ENCODE data around the gene TSHZ1. TPM values are rescaled to one million over a fixed set of nuclear protein-coding genes. Genes with fewer than 3 reads are reported as not detected.

TSHZ1 gene
- total RNA-seq, 4 donors from 2014 or later, result 5.4 to 20.2 (median 13.7) TPM

DNA sequence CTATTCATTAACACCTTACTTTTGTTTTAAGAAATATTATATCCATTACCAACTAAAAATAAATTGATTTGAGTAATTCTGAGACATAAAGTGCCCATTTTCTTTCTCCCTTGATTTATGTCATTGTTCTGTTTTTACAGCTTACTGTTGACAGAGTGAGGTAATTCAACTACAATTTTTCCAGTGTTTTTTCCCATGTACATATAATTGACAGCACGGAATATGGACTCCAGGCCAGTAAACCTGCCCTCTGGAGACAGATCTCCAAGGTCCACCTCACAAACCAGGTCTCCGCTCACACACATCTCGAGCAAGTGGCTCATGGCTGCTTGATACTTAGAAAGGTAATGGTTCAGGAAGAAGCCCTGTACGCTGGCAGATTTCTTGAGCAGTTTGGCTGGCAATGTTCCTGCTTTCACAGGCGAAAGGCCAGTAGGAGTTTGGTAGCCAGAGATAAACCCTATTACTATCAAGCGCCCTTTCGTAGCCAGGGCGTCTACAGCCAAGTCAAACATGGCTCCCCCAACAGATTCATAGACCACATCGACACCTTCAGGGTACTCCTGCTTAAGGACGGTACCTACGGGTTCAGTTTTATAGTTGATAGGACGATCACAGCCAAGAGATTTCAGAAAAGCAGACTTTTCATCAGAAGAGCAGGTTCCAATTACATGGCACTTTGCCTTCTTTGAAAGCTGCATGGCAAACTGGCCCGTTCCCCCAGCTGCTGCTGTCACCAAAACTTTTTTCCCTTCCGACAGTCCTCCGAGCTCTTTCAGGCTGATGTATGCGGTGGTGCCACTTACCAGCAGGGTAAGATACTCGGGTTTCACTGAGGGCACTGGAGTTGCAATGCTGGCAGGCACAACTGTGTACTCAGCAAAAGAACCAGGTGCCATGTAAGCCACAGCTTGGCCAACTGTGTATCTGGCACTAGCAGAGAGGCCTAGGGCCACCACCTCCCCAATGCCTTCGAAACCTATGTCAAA is 9.0 kb upstream of the TSHZ1 start:
- Histone ChIP-seq H3K9me3 (no peaks in the 10 kb centered on the region), H3K4me1 (peaks cover 14 to 80% (median 15%) of the 10 kb centered on the region in 3 donors), H3K4me3 (no peak overlapping the region), H3K27me3 (no peaks in the 10 kb centered on the region), H3K27ac (peak overlapping the region in 3 of 4 donors; percentile 58 to 99 (median 96)), H3K36me3 (peaks cover 0 to 31% (median 0%) of the 10 kb centered on the region in 3 donors)
- intact Hi-C loops (cut with DNase I), result loop anchor here (10.0 kb wide), 1 partner anchor 1623 kb away; the partner anchor contains the start of gene ZNF236
- DNase-seq, result no peak
- TF ChIP-seq POLR2A (IDR thresholded peaks at IDR 0.05), result no peak
- TF ChIP-seq, protein P1, sequence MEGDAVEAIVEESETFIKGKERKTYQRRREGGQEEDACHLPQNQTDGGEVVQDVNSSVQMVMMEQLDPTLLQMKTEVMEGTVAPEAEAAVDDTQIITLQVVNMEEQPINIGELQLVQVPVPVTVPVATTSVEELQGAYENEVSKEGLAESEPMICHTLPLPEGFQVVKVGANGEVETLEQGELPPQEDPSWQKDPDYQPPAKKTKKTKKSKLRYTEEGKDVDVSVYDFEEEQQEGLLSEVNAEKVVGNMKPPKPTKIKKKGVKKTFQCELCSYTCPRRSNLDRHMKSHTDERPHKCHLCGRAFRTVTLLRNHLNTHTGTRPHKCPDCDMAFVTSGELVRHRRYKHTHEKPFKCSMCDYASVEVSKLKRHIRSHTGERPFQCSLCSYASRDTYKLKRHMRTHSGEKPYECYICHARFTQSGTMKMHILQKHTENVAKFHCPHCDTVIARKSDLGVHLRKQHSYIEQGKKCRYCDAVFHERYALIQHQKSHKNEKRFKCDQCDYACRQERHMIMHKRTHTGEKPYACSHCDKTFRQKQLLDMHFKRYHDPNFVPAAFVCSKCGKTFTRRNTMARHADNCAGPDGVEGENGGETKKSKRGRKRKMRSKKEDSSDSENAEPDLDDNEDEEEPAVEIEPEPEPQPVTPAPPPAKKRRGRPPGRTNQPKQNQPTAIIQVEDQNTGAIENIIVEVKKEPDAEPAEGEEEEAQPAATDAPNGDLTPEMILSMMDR (IDR thresholded peaks at IDR 0.05), result peak in 1 of 6 experiments; percentile 20
- 83 to 92% methylated on average over 14 to 17 of the region's 18 CpGs for WGBS, 2 donors

DNA sequence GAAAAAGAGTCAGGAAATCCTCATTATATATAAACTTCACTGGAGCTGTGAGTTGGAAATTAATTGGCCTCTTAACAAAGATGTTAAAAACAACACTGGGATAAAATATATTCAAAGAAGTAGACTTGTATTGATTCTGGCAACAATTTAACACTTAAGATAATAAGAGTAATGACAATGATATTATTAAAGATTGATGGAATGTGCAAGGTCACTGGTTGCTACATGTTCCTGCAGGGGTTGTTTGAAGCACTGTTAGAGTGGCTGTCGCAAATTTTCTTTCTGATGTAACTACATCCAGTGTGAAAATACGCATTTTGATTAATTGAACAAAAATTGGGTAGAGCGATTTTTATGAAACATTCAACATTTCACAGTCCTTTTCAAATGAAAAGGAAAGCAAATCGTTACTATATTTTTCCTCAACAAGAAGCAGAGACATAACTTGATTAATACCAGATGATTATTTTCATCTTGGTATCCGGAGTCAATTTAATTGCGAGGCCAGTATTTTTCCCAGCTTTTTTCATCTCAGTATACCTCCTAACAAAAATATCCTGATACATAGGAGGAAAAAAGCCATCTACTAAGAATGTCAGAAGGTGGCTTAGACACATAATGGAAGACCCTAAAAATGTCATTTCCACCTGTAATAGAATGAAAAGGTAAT is 7.8 kb upstream of the TSHZ1 start:
- DNase-seq, result no peak
- Histone ChIP-seq H3K4me1 (peaks cover 23 to 90% (median 25%) of the 10 kb centered on the region in 3 donors), H3K9me3 (no peaks in the 10 kb centered on the region), H3K27me3 (no peaks in the 10 kb centered on the region), H3K36me3 (peaks cover 0 to 27% (median 0%) of the 10 kb centered on the region in 3 donors), H3K4me3 (peak overlapping the region in 3 of 4 donors; percentile 67 to 96 (median 88)), H3K27ac (peak overlapping the region in 3 of 4 donors; percentile 80 to 99 (median 96))
- TF ChIP-seq, protein P1 (IDR thresholded peaks at IDR 0.05), result no peak
- no peak for TF ChIP-seq POLR2A (IDR thresholded peaks at IDR 0.05)
- intact Hi-C loops (cut with DNase I), result loop anchor here (10.0 kb wide), 1 partner anchor 1622 kb away; the partner anchor contains the start of gene ZNF236
- 61 to 80% methylated on average over 6 of the region's 6 CpGs for WGBS, 2 donors

DNA sequence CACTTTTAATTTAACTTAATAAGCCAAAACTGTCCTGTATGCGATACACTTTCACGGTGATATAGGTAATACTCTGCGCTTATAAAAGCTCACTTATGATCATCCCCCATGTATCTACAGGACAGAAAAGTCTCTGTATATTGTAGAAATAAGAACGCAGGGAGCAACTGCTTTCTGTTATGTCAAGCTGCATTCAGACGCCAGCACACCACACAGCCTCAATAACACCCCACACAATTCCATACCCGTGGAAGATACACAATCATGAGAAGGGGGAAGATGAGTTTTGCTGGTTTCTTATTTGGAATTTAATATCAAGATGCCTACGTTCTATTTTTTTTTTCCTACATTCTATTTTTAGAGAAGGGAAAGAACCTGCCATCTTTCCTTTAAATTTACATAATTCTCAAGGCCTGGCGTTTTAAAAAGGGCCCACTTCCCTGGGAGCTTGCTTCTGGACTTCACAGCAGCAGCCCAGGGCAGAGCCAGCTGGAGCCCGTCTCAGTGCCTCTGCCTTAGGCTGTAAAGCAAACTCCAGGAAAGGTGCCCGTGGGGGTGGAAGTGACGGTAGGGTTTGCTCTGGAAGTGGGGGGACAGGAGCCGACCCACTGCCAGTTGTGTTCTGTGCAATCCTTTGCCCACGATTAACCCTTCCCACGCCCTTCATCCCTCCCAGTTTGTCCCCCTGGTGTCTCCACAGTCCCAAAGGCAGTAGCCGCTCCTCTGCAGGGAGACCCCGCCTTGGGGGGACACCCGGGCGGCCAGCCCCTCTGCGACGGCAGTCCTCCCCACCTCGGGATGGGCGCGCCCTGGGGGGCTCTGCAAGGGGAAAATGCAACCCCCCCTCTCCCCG is 7.0 kb upstream of the TSHZ1 start:
- no peaks in the 10 kb centered on the region for H3K9me3 ChIP-seq
- DNase-seq, result no peak
- H3K36me3 ChIP-seq, result peaks cover 0 to 27% (median 0%) of the 10 kb centered on the region in 3 donors
- intact Hi-C loops (cut with DNase I), result loop anchor here (10.0 kb wide), 1 partner anchor 1621 kb away; the partner anchor contains the start of gene ZNF236
- H3K4me3 ChIP-seq, result peak overlapping the region; percentile 30 to 96 (median 78)
- WGBS, 2 donors, result 51 to 53% methylated on average over 8 to 12 of the region's 24 CpGs
- H3K27ac ChIP-seq, result peak overlapping the region; percentile 50 to 99 (median 88)
- no peaks in the 10 kb centered on the region for H3K27me3 ChIP-seq
- TF ChIP-seq, protein P1 (IDR thresholded peaks at IDR 0.05), result no peak
- TF ChIP-seq POLR2A (IDR thresholded peaks at IDR 0.05), result no peak
- peaks cover 22 to 84% (median 23%) of the 10 kb centered on the region in 3 donors for H3K4me1 ChIP-seq

DNA sequence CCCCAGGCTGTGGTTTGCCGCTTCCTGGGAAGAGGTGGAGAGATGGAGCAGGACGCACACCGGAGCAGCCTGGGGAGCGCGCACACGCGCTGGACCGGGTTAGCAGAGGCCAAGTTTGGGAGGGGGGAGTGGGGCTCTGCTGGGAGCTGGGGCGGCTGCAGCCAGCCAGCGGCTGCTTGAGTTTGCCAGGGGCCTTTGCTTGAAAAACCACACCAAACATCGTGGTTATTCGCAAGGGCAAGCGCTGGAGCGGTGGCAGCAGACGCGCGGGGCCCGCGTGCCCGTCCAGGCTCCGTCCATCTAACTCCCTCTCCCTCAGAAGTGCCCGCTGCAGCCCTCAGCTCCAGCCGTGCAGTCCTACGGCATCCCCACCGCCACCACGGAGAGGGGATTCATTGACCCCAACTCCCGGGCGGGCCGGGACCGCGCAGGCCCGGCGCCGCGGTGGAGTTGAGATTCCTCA is 6.3 kb upstream of the TSHZ1 start:
- no peak for TF ChIP-seq POLR2A (IDR thresholded peaks at IDR 0.05)
- TF ChIP-seq, protein P1 (IDR thresholded peaks at IDR 0.05), result no peak
- Histone ChIP-seq H3K27ac (peak overlapping the region; percentile 50 to 99 (median 88)), H3K4me3 (peak overlapping the region; percentile 30 to 96 (median 78)), H3K36me3 (peaks cover 0 to 27% (median 0%) of the 10 kb centered on the region in 3 donors), H3K4me1 (peaks cover 22 to 78% (median 23%) of the 10 kb centered on the region in 3 donors), H3K9me3 (no peaks in the 10 kb centered on the region), H3K27me3 (no peaks in the 10 kb centered on the region)
- intact Hi-C loops (cut with DNase I), result loop anchor here (10.0 kb wide), 1 partner anchor 1621 kb away; the partner anchor contains the start of gene ZNF236
- no peak for DNase-seq
- WGBS, 2 donors, result 0 to 23% methylated on average over 2 to 4 of the region's 35 CpGs

All from esophagus squamous epithelium (tissue), 5 donors.